ENCODE data around the gene RPL41. TPM values are rescaled to one million over a fixed set of nuclear protein-coding genes. Genes with fewer than 3 reads are reported as not detected.

Gene RPL41
- total and polyA plus RNA-seq, 9 of the 15 experiments (the other 6 are each of a cell fraction or from before 2014, with no cell fraction given): 3,403 to 11,276 (median 5,604) TPM

DNA sequence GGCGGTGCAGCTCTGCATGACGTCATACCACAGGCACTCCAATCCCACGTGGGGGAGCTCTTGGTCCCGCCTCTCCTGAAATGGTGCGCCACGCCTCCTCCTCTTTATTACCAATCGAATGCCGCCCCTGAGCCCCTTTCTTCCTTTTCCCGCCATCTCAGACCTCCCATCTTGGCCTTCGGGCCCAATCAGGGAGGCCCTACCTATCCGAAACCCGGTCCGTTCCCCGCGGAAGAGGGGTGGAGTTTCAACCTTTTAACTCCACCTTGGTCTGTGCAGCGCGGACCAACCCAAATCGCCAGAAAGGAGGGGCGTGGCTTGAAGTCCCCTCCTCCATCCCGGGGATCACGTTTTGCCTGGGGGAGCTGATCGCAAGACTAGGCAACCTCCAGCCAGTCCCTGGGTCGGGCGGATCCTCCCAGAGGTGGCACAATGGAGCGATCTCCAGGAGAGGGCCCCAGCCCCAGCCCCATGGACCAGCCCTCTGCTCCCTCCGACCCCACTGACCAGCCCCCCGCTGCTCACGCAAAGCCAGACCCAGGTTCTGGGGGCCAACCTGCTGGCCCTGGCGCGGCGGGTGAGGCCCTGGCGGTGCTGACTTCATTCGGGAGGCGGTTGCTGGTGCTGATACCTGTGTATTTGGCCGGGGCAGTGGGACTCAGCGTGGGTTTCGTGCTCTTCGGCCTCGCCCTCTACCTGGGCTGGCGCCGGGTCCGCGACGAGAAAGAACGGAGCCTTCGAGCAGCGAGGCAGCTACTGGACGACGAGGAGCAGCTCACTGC lies 11.6 kb downstream of the RPL41 start, which contains the start of gene ESYT1 (continued):
- TF ChIP-seq, protein P1, sequence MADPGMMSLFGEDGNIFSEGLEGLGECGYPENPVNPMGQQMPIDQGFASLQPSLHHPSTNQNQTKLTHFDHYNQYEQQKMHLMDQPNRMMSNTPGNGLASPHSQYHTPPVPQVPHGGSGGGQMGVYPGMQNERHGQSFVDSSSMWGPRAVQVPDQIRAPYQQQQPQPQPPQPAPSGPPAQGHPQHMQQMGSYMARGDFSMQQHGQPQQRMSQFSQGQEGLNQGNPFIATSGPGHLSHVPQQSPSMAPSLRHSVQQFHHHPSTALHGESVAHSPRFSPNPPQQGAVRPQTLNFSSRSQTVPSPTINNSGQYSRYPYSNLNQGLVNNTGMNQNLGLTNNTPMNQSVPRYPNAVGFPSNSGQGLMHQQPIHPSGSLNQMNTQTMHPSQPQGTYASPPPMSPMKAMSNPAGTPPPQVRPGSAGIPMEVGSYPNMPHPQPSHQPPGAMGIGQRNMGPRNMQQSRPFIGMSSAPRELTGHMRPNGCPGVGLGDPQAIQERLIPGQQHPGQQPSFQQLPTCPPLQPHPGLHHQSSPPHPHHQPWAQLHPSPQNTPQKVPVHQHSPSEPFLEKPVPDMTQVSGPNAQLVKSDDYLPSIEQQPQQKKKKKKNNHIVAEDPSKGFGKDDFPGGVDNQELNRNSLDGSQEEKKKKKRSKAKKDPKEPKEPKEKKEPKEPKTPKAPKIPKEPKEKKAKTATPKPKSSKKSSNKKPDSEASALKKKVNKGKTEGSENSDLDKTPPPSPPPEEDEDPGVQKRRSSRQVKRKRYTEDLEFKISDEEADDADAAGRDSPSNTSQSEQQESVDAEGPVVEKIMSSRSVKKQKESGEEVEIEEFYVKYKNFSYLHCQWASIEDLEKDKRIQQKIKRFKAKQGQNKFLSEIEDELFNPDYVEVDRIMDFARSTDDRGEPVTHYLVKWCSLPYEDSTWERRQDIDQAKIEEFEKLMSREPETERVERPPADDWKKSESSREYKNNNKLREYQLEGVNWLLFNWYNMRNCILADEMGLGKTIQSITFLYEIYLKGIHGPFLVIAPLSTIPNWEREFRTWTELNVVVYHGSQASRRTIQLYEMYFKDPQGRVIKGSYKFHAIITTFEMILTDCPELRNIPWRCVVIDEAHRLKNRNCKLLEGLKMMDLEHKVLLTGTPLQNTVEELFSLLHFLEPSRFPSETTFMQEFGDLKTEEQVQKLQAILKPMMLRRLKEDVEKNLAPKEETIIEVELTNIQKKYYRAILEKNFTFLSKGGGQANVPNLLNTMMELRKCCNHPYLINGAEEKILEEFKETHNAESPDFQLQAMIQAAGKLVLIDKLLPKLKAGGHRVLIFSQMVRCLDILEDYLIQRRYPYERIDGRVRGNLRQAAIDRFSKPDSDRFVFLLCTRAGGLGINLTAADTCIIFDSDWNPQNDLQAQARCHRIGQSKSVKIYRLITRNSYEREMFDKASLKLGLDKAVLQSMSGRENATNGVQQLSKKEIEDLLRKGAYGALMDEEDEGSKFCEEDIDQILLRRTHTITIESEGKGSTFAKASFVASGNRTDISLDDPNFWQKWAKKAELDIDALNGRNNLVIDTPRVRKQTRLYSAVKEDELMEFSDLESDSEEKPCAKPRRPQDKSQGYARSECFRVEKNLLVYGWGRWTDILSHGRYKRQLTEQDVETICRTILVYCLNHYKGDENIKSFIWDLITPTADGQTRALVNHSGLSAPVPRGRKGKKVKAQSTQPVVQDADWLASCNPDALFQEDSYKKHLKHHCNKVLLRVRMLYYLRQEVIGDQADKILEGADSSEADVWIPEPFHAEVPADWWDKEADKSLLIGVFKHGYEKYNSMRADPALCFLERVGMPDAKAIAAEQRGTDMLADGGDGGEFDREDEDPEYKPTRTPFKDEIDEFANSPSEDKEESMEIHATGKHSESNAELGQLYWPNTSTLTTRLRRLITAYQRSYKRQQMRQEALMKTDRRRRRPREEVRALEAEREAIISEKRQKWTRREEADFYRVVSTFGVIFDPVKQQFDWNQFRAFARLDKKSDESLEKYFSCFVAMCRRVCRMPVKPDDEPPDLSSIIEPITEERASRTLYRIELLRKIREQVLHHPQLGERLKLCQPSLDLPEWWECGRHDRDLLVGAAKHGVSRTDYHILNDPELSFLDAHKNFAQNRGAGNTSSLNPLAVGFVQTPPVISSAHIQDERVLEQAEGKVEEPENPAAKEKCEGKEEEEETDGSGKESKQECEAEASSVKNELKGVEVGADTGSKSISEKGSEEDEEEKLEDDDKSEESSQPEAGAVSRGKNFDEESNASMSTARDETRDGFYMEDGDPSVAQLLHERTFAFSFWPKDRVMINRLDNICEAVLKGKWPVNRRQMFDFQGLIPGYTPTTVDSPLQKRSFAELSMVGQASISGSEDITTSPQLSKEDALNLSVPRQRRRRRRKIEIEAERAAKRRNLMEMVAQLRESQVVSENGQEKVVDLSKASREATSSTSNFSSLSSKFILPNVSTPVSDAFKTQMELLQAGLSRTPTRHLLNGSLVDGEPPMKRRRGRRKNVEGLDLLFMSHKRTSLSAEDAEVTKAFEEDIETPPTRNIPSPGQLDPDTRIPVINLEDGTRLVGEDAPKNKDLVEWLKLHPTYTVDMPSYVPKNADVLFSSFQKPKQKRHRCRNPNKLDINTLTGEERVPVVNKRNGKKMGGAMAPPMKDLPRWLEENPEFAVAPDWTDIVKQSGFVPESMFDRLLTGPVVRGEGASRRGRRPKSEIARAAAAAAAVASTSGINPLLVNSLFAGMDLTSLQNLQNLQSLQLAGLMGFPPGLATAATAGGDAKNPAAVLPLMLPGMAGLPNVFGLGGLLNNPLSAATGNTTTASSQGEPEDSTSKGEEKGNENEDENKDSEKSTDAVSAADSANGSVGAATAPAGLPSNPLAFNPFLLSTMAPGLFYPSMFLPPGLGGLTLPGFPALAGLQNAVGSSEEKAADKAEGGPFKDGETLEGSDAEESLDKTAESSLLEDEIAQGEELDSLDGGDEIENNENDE (IDR thresholded peaks at IDR 0.05; ENCODE audit: low read depth, low read length): no peak
- TF ChIP-seq, protein P2, sequence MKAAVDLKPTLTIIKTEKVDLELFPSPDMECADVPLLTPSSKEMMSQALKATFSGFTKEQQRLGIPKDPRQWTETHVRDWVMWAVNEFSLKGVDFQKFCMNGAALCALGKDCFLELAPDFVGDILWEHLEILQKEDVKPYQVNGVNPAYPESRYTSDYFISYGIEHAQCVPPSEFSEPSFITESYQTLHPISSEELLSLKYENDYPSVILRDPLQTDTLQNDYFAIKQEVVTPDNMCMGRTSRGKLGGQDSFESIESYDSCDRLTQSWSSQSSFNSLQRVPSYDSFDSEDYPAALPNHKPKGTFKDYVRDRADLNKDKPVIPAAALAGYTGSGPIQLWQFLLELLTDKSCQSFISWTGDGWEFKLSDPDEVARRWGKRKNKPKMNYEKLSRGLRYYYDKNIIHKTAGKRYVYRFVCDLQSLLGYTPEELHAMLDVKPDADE (conservative IDR thresholded peaks at IDR 0.05; ENCODE audit: control insufficient read depth, low read depth, low read length): no peak
- TF ChIP-seq, protein P3, sequence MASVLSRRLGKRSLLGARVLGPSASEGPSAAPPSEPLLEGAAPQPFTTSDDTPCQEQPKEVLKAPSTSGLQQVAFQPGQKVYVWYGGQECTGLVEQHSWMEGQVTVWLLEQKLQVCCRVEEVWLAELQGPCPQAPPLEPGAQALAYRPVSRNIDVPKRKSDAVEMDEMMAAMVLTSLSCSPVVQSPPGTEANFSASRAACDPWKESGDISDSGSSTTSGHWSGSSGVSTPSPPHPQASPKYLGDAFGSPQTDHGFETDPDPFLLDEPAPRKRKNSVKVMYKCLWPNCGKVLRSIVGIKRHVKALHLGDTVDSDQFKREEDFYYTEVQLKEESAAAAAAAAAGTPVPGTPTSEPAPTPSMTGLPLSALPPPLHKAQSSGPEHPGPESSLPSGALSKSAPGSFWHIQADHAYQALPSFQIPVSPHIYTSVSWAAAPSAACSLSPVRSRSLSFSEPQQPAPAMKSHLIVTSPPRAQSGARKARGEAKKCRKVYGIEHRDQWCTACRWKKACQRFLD (CRISPR knock-in tag; IDR thresholded peaks at IDR 0.05): peak; percentile 32; the same call in 1 of the 2 replicates
- TF ChIP-seq ZNF431 (CRISPR knock-in tag; IDR thresholded peaks at IDR 0.05) (no peak), SP2 (IDR thresholded peaks at IDR 0.05; ENCODE audit: extremely low read depth, low read depth, low read length, poor library complexity, severe bottlenecking) (peak; percentile 30), HDAC2 (IDR thresholded peaks at IDR 0.05) (peak; percentile 18; the same call in 1 of the 2 replicates)
- TF ChIP-seq, protein P4, sequence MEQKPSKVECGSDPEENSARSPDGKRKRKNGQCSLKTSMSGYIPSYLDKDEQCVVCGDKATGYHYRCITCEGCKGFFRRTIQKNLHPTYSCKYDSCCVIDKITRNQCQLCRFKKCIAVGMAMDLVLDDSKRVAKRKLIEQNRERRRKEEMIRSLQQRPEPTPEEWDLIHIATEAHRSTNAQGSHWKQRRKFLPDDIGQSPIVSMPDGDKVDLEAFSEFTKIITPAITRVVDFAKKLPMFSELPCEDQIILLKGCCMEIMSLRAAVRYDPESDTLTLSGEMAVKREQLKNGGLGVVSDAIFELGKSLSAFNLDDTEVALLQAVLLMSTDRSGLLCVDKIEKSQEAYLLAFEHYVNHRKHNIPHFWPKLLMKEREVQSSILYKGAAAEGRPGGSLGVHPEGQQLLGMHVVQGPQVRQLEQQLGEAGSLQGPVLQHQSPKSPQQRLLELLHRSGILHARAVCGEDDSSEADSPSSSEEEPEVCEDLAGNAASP (IDR thresholded peaks at IDR 0.05): no peak

Data from K562 (cell line).